GM12865 (cell line): ENCODE measurements around the gene SCLY.

Experiments used
- DNase-seq: peaks from one replicate; pipeline ENCODE4 v3.0.0; 2010; ENCODE audit warnings: low read depth
- H3K4me3 ChIP-seq: 2 replicates; pipeline ENCODE4 v1.5.1; 2011; ENCODE audit warnings: mild to moderate bottlenecking, low read depth, low read length, control low read depth
- CTCF ChIP-seq: IDR thresholded peaks from 2 replicates; pipeline ENCODE4 v1.5.1; 2011; ENCODE audit warnings: low read length, control low read depth, low read depth, inconsistent platforms; ENCODE audit not compliant: insufficient read depth; ENCODE audit errors: missing control alignments

SCLY gene

GRCh38 chr2:238128061-238128440 is 67.2 kb downstream of the SCLY start:
- no peak for DNase-seq
- H3K4me3 ChIP-seq, result no peak overlapping the region
- TF ChIP-seq CTCF, result no peak

GRCh38 chr2:238128534-238129001 is 67.8 kb downstream of the SCLY start:
- H3K4me3 ChIP-seq, result no peak overlapping the region
- TF ChIP-seq CTCF, result no peak
- no peak for DNase-seq

GRCh38 chr2:238129166-238130010 is 68.6 kb downstream of the SCLY start:
- no peak for DNase-seq
- no peak overlapping the region for H3K4me3 ChIP-seq
- TF ChIP-seq CTCF, result no peak

GRCh38 chr2:238130111-238130695 is 69.4 kb downstream of the SCLY start:
- no peak overlapping the region for H3K4me3 ChIP-seq
- no peak for TF ChIP-seq CTCF
- no peak for DNase-seq

GRCh38 chr2:238130696-238131628 is 70.2 kb downstream of the SCLY start:
- H3K4me3 ChIP-seq, result no peak overlapping the region
- no peak for DNase-seq
- no peak for TF ChIP-seq CTCF

GRCh38 chr2:238131761-238132462 is 71.1 kb downstream of the SCLY start:
- TF ChIP-seq CTCF, result no peak
- no peak overlapping the region for H3K4me3 ChIP-seq
- no peak for DNase-seq
